GM08714 (cell line): ENCODE results near the gene DLGAP3.

Experiments used
- H3K4me3 ChIP-seq: fragments of 200-500 bp; sonication (Bioruptor generic); 2 replicates; pipeline ENCODE4 v1.5.1; 2014; ENCODE audit warnings: mild to moderate bottlenecking, low read length, inconsistent platforms
- ZNF274 ChIP-seq: IDR thresholded peaks from 2 replicates; pipeline ENCODE4 v1.6.1; 2012; ENCODE audit warnings: mild to moderate bottlenecking, low read depth, low read length

DLGAP3 gene

DNA sequence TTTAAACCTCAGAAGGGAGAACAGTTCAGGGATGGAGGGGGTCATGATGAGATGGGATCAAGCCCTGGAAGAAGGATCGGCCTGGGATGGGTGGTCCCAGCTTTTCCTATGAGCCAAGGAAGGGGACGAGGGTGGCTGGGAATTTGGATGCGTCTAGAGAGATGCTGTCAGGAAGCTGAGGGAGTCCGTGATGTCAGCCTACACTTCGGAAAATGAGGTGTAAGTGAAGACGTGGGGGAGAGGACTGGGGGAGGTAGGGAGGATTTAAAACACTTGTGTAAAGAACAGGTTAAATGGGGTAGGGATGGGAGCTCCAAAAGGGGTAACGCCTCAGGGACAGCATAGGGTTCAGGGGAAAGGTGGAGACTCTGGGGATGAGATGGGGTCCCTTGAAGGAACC, 27.5 kb downstream of the DLGAP3 start:
- no peak for TF ChIP-seq ZNF274
- no peak overlapping the region for H3K4me3 ChIP-seq

DNA sequence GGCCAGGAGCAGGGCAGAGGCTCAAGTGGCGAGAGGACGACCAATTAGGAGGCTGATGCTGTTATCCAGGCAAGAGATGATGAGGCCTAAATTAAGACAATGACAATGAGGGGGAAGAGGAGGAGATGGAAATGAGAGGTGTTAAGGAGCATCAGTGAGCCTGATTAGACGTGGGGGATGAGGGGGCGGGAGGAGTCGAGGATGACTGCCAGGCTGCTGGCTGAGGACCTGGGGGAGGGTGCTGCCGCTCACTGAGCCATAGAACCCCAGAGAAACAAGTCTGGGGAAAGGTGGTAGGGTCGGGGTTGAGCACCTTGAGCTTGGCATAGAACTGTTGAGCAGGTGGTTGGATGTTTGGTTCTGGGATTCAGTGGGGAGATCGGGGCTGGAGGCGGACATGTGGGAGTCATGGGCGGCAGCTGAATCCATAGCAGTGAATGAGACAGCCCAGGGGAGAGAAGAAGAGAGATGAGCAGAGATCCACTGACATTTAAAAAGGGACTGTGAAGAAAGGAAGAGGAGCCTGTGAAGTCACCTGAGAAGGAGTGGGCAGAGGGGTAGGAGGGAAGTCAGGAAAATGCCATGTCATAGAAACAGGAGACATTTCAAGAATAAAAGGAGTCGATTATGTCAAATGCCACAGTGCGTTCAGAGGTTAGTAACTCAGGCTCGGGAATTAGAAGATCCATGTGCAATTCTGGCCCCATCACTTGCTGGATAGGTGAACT, 28.5 kb downstream of the DLGAP3 start:
- no peak for TF ChIP-seq ZNF274
- no peak overlapping the region for H3K4me3 ChIP-seq

DNA sequence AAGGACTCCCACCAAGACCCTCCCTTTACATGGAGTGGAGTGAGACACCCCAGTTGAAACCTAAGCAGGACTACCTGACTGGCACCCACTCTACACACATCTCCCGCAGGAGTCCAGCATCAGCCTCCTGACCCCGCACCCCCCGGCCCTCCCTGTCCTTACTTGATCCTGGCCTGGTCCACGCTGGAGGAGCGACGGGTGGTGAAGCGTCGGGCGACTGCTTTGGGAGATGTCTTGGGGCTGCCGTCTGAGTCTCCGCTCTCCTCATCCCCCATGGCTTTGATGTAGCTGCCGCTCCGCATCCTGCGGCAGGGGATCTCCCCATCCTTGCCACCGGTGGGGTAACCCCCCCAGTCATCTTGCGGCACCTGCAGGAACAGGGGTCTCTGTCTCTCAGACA, 29.5 kb downstream of the DLGAP3 start:
- no peak overlapping the region for H3K4me3 ChIP-seq
- no peak for TF ChIP-seq ZNF274

GRCh38 chr1:34899471-34899870, 30.0 kb downstream of the DLGAP3 start:
- H3K4me3 ChIP-seq = no peak overlapping the region

DNA sequence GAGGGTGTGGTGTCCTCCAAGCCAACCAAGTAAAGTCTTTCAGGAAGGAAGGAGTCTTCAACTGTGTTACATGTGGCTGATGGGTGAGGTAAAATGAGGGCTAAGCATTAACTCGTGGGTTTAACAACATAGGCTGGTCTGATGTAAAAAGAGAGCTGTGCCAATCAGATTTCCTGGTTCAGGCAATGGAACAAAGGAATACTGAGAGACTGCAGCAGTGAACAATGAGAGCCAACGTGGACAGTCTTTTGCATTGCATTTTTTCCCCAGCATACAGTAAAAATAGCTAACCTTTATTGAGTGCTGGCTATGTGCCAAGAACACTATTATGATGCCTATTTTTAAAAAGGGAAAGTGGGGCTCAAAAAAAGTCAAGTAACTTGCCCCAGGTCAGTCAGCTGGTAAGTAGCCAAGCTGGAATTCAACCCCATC, 31.1 kb downstream of the DLGAP3 start:
- no peak for TF ChIP-seq ZNF274
- no peak overlapping the region for H3K4me3 ChIP-seq

More at GRCh38 chr1:34899471-34899870, 30.0 kb downstream of the DLGAP3 start:
- TF ChIP-seq ZNF274 = no peak

DNA sequence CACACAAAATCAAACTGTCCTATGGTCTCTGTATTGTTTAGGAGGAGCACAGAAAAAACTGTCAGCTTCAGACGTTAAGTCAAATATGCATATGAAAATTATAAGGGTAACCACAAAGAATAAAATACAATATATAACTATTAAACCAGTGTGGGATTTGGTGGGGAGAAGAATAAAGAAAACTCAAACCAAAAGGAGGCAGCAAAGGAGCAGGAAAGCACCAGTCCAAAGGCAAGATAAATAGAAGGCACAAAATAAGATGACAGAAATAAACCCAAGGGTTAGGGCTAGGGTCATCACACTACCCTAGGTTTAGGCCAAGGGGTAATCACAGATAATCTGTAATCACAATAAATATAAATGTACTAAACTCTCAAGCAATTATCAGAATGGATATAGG, 32.8 kb downstream of the DLGAP3 start:
- H3K4me3 ChIP-seq = no peak overlapping the region
- no peak for TF ChIP-seq ZNF274

DNA sequence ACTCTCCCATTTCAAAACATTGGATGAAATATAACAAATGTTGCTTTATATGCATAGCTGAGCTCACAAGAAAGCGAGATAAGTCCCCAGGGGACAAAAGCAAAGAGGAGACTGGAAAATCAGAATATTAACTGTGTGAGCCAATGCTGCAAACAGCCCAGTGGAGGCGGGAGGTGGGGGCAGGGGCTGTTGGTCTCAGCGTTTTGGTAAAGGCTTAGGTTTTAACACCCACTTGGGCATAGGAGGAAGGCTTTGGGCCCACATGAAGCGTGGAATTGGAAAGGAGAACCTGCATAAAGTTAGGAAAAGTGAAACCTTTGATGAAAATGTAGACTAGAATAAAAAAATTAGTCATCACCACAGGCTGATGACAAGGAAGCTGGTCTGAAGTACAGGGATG, 39.7 kb downstream of the DLGAP3 start:
- TF ChIP-seq ZNF274 = no peak
- H3K4me3 ChIP-seq = no peak overlapping the region

DNA sequence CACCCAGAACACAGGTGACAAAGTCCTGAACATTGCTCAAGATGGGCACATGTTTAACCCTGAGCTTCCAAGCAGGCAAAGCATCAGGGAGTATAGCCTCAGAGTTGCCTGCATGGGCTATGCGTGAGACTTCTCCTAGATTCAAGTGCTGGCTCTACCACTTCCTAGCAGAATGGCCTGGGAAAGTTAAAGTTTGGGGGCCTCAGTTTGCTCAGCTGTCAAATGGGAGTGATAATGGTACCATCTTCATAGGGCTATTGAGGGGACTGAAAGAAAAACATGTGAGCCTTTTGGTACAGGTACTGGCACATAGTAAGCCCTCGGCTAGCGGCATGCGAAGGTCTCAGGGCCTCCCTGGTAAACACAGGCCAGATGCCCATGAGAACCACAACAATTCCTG, 41.9 kb downstream of the DLGAP3 start:
- no peak overlapping the region for H3K4me3 ChIP-seq
- no peak for TF ChIP-seq ZNF274

DNA sequence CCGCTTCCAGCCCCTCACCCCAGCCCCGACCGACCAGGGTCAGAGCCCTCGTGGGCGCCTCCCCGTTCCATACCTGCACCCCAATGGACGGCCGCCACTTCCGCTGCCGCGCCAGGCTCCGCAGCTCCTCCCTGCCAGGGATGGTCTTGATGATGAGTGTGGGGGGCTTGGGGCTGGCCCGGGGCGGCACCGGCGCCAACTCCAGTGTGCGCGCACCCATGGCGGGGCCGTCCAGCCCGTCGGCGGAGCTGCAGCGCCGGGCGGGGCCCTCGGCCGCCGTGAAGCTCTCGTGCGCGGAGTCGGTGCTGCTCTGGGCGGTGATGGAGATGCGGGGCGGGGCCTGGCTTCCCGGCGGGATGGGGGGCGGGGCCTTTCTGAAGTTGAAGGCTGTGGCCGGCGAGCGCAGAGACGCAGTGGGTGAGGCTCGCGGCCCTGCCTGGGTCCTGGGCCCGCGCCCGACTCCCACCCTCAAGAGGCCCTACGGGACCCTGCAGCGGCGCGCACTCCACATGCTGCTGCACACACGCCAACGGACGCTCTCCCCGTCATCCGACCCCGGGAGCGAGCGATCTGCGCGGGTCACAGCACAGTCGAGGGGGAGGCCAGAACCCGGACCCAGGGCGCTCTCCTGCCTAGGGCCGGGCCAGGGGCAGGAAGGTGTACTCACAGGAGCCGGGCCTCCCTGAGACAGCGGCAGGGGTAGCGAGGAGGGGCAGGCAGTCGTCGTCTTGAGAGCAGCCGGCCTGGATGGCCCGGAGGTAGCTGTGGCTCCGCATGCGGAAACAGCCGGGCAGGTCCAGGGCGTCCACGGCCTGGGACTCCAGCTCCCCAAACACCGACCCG, 43.8 kb downstream of the DLGAP3 start:
- no peak for TF ChIP-seq ZNF274
- no peak overlapping the region for H3K4me3 ChIP-seq

DNA sequence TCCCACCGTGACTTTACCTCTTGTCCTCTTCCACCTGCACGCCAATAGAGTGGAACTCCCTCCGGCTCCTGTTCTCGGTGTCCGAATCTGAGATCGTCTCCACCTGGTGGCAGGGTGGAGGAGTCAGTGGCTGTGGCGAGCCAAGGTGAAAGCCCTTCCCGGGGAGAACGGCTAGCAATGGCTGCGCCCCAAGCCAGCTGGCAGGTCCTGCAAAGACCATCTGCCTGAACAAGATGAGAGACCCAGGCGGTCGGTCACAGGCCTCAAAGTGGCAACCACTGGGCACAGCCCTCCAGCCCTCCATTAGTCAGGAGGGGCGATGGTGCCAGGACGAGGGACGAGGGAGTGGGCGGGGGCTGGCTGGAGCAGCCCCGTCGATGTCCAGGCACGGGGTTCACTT, 44.5 kb downstream of the DLGAP3 start:
- no peak overlapping the region for H3K4me3 ChIP-seq
- no peak for TF ChIP-seq ZNF274

- no peak overlapping the region for H3K4me3 ChIP-seq
- TF ChIP-seq ZNF274 = no peak
These were observed 44.9 kb downstream of the DLGAP3 start for GRCh38 chr1:34884536-34884935.

- no peak overlapping the region for H3K4me3 ChIP-seq
- no peak for TF ChIP-seq ZNF274
These were observed 50.2 kb downstream of the DLGAP3 start for GRCh38 chr1:34879230-34879629.

GRCh38 chr1:34876406-34876805, 53.0 kb downstream of the DLGAP3 start:
- H3K4me3 ChIP-seq = no peak overlapping the region
- TF ChIP-seq ZNF274 = no peak

DNA sequence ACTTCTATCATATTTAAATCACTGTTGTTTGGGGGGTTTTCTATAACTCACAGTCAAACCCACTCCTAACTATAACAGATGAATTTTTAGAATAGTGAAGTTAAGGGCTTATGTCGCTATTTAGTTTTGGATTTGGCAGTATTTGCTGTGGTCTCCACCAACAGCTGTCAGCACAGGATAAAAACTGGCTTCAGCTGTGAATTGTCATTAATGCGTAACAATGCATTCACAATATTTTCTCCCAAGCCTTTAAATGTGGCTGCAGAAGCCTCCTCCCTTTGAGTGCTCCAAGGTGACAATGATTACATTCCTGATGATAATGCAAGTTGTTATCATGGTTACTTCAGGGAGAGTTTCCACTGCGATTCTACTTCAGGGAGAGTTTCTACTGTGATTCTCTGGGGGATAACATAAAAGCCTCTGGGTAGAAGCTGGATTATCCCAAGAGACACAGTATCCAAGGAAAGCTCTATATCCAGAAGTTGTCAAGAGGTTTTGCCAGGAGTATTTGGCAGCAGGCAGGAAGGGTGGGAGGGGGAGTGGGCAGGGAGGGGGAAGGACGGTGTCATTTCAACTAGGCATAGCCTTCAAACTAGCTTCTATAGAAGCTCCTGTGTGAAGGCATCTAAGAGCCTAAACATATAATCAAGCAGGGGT, 55.0 kb downstream of the DLGAP3 start:
- TF ChIP-seq ZNF274 = no peak
- H3K4me3 ChIP-seq = no peak overlapping the region

GRCh38 chr1:34872133-34872503, 57.3 kb downstream of the DLGAP3 start:
- no peak overlapping the region for H3K4me3 ChIP-seq
- TF ChIP-seq ZNF274 = no peak
